HG02588 (cell line): ENCODE measurements around the gene SEMA3G.
A peak's percentile ranks its signal among the peaks of the same experiment; 100 is the strongest.

Experiments used
- ATAC-seq: cut with Tn5 transposase; IDR thresholded peaks from one replicate; pipeline ENCODE4 v1.9.1; 2021; ENCODE audit warnings: mild to moderate bottlenecking, moderate library complexity; ENCODE audit not compliant: unreplicated experiment

SEMA3G gene

DNA sequence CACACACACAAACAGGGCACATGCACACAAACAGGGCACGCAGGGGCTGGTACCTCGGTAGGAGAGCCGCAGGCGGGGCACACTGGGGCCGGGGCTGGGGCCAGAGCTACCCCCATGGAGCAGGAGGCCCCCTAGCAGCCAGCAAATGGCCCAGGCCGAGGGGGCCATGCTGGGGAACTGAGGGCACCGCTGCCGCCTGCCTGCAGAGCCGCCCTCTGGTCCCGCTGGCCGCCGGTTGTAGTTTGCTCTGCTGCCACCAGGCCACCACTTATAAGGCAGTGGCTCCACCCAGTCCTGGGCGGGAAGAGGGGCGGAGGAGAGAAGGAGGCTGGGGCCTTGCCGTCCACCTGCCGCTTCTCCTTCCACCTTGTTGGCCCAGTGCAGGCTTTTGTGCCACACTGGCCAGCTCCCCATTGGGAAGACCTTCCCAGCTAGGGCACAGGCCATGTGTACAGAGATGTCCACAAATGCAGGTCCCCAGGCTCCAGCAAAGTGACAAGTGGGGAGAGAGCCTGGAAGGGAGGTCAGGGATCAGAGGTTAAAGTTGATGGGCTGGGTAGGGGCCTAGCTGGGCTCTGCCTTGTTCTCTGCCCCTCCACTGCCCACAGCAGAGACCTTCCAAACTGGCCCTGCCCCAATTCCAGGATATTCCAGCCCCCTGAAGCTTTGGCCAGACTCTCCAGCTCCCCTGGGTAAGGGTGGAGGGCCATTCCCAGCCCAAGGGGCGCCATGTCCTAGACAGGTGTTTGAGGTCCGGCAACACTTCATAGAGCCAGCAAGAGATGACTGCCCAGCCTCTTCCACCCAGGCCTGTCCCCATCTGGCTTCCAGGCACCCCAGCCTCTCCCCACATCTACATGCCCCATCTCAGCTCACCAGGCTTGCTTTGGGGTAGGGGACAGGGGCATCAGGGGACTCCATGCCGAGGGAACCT, at the start of gene SEMA3G:
TSS of gene SEMA3G (minus strand) at position 244 of the 934 bp plus-strand sequence. CDS start at position 168, 76 bp downstream.
- peak; percentile 62 for ATAC-seq

DNA sequence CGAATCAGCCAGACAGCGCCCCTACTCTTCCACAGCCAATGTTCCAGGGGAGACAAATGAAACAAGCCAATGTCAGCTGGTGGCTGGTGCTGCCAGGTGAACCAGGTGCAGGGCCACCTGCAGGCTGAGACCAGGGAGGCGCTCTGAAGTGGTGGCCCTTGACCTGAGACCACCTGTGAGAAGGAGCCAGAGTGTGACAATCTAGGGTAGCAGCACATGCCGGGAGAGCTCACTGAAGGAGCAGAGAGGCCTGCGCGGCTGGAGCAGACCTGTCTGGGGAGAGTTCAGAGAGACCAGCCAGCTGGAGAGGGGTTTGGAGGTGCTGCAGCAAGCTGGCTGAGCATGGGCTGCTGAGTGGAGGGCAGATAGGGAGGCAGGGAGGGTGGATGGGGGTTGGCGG, 49.5 kb upstream of the SEMA3G start:
- ATAC-seq = no peak

DNA sequence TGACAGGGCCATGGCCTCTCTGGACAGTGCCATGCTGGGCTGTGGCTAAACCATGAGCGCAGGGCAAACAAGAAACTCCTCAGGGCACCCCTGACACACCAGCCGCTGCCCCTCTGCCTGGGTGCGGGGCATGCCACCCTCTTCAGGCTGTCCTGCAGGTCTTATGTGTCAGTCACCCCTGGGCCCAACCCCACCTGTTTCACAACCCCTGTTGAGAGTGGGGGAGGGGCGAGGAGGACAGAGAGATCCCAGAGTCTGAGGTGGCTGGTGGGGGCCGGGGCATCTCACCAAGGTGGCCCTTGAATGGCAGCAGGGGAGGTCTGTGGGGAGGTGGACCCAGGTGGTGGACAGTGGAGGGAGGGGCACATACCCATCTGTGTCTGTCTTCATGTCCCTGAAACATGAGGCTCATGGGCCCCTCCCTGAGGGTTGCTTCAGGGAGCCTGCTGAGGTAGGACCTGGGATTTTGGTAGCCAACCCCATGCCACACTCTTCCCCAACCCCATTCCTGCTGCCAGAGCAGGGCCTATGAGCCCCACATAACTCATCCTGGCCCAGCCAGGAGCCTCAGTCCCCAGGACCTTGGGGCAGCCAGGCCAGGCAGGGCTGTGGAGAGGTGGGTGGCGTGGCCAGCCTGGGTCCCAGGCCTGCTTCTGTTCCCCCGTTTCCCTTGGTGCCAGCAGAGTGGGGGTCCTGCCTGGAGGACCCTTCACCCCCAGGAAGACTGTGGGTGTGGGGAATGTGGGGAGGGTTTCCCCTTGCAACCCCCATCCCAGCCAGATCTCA, 48.5 kb upstream of the SEMA3G start:
- no peak for ATAC-seq

DNA sequence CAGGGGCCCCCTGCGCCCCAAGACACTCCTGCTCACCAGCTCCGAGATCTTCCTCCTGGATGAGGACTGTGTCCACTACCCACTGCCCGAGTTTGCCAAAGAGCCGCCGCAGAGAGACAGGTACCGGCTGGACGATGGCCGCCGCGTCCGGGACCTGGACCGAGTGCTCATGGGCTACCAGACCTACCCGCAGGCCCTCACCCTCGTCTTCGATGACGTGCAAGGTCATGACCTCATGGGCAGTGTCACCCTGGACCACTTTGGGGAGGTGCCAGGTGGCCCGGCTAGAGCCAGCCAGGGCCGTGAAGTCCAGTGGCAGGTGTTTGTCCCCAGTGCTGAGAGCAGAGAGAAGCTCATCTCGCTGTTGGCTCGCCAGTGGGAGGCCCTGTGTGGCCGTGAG, 47.2 kb upstream of the SEMA3G start:
- no peak for ATAC-seq

DNA sequence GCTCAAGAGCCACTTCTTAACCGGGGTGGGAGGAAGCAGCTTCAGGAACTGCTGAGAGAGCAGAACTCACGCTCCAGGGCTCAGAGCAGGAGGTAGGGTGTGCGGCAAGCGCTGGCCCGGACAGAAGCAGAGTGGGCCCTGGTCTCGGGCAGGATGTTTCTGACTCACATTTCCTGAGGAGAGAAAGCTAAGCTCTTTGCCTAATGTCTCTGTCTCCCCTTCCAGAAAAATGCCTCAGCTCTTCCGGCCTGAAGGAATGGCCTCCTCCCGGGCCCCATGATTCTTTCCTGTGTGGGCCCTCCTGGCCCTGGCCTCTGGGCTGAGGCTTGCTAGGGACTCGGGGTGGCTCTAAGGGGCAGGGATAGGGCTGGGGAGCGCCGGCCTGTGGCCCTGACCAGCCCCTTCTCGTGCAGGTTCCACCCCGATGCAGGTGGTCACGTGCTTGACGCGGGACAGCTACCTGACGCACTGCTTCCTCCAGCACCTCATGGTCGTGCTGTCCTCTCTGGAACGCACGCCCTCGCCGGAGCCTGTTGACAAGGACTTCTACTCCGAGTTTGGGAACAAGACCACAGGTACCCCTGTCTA, 46.1 kb upstream of the SEMA3G start:
- ATAC-seq = no peak

DNA sequence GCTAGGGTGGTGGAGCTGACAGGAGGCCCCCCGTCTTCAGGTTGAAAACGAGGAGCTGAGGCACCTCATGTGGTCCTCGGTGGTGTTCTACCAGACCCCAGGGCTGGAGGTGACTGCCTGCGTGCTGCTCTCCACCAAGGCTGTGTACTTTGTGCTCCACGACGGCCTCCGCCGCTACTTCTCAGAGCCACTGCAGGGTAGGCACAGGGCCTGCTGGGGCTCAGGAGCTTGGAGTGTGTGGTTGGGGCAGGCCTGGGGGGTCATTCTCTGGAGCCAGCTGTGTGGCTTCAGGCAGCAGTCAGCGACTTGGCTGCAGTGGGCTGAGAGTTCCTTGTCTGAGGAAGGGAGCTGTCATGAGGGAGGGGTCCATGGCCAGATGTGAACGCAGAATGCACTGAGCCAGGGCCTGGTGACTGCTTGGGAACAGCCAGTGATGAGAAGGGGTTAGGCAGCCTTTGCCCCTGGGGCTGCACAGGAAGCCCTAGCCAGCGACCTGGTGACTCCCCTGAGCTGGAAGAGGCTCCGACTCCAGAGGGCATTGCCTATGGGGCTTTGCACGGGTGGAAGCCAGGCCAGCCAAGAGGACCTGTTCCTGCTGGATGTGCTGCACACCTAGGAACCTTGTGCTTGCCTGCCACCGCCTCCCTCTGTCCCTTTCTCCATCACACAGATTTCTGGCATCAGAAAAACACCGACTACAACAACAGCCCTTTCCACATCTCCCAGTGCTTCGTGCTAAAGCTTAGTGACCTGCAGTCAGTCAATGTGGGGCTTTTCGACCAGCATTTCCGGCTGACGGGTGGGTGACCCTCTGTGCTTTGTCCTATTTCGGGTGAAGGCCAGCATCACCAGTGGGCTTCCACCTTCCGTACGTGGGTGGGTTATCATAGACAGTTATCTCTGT, 45.4 kb upstream of the SEMA3G start:
- no peak for ATAC-seq

DNA sequence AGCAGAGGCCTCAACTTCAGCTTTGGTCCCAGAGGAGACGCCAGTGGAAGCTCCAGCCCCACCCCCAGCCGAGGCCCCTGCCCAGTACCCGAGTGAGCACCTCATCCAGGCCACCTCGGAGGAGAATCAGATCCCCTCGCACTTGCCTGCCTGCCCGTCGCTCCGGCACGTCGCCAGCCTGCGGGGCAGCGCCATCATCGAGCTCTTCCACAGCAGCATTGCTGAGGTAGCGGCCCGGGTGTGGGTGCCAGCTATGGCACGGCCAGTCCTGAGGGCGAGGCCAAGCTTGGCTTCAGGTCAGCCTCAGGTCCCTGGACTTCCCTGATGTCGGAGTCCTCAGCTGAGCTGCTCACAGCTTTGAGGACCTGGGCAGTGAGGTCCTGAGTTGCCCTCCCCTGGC, 44.5 kb upstream of the SEMA3G start:
- ATAC-seq = no peak

DNA sequence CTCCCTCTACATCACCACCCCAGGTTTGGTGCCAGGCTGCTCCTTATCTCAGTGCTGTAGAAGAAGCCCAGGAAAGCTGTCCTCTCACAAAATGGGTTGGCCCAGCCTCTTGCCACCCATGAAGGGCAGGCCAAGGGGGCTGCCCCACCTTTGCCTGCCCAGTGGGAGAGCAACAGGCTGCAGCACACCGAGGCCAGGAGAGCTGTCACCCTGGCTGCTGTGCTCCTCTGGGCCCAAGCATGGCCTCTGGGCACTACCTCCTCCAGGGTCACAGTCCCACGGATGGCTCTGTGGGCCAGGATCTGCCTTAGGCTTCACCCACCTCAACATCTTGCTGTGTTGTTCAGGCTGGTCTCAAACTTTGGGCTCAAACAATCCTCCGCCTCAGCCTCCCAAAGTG, 43.8 kb upstream of the SEMA3G start:
- ATAC-seq = no peak

DNA sequence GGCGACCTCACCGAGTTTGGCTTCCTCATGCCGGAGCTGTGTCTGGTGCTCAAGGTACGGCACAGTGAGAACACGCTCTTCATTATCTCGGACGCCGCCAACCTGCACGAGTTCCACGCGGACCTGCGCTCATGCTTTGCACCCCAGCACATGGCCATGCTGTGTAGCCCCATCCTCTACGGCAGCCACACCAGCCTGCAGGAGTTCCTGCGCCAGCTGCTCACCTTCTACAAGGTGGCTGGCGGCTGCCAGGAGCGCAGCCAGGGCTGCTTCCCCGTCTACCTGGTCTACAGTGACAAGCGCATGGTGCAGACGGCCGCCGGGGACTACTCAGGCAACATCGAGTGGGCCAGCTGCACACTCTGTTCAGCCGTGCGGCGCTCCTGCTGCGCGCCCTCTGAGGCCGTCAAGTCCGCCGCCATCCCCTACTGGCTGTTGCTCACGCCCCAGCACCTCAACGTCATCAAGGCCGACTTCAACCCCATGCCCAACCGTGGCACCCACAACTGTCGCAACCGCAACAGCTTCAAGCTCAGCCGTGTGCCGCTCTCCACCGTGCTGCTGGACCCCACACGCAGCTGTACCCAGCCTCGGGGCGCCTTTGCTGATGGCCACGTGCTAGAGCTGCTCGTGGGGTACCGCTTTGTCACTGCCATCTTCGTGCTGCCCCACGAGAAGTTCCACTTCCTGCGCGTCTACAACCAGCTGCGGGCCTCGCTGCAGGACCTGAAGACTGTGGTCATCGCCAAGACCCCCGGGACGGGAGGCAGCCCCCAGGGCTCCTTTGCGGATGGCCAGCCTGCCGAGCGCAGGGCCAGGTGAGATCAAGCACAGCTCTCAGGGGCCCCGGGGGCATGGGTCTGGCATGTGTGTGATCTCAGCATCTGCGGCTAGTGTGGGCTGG, 43.1 kb upstream of the SEMA3G start:
- no peak for ATAC-seq

DNA sequence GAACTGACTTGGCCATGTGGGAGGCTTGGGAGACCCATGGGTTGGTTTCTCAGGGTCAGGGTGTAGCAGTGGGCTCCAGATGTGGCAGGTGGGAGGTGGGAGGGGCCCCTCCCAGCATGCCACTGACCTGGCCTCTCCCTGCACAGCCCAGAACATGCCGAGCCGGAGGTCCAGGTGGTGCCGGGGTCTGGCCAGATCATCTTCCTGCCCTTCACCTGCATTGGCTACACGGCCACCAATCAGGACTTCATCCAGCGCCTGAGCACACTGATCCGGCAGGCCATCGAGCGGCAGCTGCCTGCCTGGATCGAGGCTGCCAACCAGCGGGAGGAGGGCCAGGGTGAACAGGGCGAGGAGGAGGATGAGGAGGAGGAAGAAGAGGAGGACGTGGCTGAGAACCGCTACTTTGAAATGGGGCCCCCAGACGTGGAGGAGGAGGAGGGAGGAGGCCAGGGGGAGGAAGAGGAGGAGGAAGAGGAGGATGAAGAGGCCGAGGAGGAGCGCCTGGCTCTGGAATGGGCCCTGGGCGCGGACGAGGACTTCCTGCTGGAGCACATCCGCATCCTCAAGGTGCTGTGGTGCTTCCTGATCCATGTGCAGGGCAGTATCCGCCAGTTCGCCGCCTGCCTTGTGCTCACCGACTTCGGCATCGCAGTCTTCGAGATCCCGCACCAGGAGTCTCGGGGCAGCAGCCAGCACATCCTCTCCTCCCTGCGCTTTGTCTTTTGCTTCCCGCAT, 42.3 kb upstream of the SEMA3G start:
- no peak for ATAC-seq

DNA sequence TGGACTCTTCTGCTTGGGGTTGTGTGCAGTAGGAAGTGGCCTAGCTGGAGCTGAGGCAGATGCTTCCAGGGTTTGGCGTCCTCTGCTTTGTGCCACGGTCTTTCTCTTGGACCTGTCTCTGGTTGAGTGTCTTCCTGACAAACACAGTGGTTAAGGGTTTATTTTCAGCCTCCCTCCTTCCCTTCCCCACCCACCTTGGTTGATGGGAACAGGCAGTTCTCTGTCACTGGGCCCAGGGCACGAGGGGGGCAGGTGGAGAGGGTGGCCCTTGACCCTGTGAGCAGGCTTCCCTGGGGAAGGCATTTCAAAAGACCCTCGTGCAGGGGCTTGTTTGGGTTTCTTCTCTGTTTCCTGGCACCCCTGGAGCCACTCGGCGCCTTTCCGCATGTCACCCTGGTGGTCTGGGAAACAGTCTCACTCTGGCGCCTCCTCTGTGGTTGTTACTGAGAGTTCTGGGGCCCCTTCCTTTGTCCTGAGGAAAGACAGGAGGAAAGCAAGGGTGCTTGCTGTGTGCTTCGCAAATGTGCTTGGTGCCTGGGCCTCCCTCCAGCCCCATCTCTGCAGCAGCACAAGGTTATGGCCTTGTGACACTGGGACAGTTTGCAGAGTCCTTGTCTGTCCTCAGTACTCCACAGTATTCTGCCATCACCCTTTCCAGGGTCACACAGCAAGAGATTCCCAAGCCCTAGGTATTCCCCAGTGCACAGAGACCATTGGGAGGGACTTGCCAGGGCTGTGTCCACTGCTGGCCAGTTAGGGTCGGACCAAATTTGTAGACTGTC, 40.0 kb upstream of the SEMA3G start:
- ATAC-seq = no peak

DNA sequence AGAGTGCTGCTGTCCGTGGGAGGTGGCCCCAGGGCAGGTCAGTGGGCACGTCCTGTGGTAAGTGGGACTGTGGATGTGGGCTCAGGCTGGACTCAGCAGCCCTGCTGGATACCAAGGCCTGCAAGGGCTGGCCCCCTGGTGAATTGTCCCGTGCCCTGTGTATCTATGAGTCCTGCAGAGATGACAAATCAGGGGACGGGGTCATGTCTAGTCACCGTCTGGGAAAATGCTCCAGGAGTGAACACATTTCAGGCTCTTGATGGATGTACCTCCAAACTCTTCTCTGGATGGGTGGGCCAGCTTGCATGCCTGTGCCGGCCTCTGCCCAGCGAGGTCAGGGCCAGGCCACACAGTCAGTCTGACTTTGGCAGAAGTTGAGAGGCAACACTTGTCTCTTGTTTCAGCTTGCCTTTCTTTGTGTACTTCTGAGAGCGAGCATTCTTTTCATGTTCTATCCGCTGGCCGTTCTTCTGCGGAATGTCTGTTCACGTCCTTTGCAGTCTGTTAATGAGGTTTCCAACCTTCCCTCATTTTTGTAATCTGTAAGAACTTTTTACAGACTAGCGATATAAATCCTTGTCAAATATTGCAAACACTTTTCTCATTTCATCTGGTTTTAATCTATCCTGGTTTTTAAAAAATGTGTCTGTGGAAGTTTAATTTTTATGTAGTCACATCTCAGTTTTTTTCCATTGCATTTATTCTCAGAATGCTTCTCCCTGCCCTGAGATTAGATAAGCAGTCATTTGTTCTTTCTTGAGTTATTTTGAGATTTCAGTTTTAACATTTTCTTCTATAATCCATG, 38.9 kb upstream of the SEMA3G start:
- no peak for ATAC-seq

DNA sequence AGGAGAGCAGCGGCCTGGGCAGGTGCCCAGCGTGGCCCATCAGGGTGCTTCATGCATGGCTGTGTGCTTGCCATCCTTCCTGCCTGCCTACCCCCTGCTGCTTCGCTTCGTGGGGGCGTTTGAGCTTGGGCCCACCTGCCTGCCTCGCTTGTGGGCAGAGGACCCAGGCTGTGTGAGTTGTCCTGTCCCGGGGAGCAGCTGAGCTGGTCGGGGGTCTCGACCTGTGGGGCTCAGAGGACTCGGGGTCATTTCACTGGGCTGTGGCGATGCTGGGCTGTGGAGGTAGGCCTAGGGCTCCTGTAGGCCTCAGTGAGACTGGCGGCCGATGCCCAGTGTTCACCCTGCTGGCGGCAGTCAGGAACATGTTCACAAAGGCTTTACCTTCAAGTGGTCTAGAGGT, 38.2 kb upstream of the SEMA3G start:
- ATAC-seq = no peak

DNA sequence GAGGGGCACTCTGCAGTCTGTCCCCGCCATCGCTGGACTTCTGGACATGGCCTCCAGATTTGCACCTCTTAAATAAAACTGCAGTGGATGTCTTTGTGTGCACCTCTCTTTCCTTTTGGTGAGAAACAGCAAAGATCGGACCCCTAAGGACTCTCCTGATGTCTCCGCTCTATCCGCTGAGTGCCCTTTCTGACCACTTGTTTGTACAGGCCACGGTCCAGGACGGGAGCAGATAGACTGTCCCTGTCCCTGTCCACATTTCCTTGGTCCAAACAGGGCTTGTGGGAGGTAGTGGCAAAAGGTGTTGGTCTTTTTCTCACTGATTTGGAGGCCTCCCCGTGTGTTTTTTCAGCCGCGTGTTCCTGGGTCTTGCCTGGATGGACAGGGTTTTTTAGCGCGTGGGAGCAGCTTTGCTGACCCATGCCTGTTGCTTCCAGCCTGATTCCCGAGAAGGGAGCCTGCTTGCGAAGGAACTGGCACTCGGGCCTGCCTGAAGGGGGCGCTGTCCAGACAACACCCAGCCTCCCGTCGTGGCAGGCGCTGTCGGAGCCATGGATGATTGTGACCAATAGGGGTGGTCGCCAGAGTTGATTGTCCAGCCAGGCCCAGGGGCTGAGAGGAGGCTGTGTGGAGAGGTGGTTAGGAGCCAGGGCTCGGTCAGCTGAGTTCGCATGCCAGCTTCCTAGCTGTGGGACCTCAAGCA, 37.1 kb upstream of the SEMA3G start:
- no peak for ATAC-seq

DNA sequence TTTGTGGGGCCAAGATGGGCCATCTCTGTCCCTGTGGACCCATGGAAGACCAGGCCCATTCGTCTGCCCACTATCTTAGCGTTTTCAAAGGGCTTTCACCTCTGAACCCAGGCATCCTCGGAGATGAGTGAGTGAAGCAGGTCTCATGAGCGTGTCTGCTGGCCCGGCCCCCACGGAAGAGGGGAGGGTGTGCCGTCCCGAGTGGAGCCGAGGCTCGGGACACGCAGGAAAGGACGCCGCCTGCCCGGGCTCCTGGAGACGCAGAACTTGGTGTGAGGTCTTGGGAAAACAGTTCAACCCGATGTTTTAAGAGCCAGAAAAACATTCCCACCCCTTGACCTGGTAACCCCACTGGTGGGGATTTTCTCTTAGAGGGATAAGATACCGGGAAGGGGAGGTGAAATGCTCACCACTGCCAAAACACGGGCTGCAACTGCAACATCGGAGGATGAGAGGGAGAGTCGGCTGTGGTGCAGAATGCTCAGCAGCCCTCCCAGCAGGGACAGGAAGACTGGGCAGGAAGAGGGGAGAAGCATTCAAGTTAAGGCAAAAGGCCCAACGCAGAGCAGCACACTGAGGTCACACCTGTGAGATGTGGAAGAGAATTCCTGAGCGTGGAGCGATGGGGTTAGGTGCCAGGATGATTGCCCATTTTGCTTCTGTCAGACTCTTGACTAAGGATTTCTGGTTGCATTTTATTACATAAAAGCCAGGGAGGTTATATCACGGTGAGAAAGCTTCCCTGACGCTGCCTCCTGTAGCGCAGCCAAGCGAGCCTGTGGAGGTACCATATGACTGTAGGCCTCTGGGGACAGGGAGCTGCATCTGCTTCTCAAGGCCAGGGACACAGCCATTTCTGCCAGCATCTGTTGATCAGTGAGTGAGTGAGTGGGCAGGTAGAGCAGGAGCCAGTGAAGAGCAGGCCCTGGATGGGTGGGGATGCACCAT, 36.1 kb upstream of the SEMA3G start:
- ATAC-seq = no peak
